Liver (tissue), 9 donors: ENCODE measurements around the gene NAPA. TPM values are rescaled to one million over a fixed set of nuclear protein-coding genes. Genes with fewer than 3 reads are reported as not detected.

Experiments
- DNase-seq: peaks from one replicate; pipeline ENCODE4 v3.0.0-alpha.2; 2017; ENCODE audit warnings: low spot score
- H3K27ac ChIP-seq, 2 donors: one replicate each; pipeline ENCODE4 v1.7.0; 2013; ENCODE audit warnings: inconsistent platforms in 2 of 2, low read length in 2 of 2, control low read depth in 1 of 2, low read depth in 1 of 2, mild to moderate bottlenecking in 1 of 2
- H3K27me3 ChIP-seq, 4 donors: one replicate each; pipeline versions ENCODE4 v1.6.1 to v1.7.0; 2013; ENCODE audit warnings: low read length in 3 of 4, inconsistent platforms in 1 of 4, mild to moderate bottlenecking in 1 of 4, moderate library complexity in 1 of 4; ENCODE audit not compliant: control insufficient read depth in 4 of 4, insufficient read depth in 4 of 4
- H3K36me3 ChIP-seq, 4 donors: one replicate each; pipeline versions ENCODE4 v1.6.1 to v1.7.0; 2013; ENCODE audit warnings: low read length in 3 of 4, mild to moderate bottlenecking in 3 of 4, low read depth in 1 of 4, moderate library complexity in 1 of 4; ENCODE audit not compliant: control insufficient read depth in 4 of 4, insufficient read depth in 3 of 4
- H3K4me1 ChIP-seq, 4 donors: one replicate each; pipeline versions ENCODE4 v1.6.1 to v1.7.0; 2013; ENCODE audit warnings: low read length in 3 of 4, mild to moderate bottlenecking in 3 of 4, moderate library complexity in 1 of 4; ENCODE audit not compliant: control insufficient read depth in 4 of 4, insufficient read depth in 4 of 4
- H3K4me3 ChIP-seq, 3 donors: one replicate each; pipeline versions ENCODE4 v1.6.1 to v1.7.0; 2013; ENCODE audit warnings: low read length in 3 of 3, control low read depth in 1 of 3, low read depth in 1 of 3, mild to moderate bottlenecking in 1 of 3
- H3K9ac ChIP-seq, 2 donors: one replicate each; pipeline ENCODE4 v1.7.0; 2013; ENCODE audit warnings: low read length in 2 of 2, mild to moderate bottlenecking in 2 of 2, moderate library complexity in 2 of 2, control low read depth in 1 of 2, low read depth in 1 of 2
- H3K9me3 ChIP-seq, 4 donors: one replicate each; pipeline versions ENCODE4 v1.6.1 to v1.7.0; 2013; ENCODE audit warnings: low read length in 3 of 4; ENCODE audit not compliant: control insufficient read depth in 4 of 4
- ATF3 ChIP-seq: IDR thresholded peaks from 2 replicates; pipeline ENCODE4 v1.6.1; 2016; ENCODE audit warnings: antibody characterized with exemption
- CTCF ChIP-seq: fragments of 150-350 bp; IDR thresholded peaks from 2 replicates; pipeline ENCODE4 v1.5.1; 2017; ENCODE audit warnings: improper control_type of control experiment, low read depth, low read length; ENCODE audit not compliant: missing input control
- EGR1 ChIP-seq, 2 donors: IDR thresholded peaks; 2 replicates each; pipeline ENCODE4 v1.6.1; 2016 to 2018; ENCODE audit warnings: antibody characterized with exemption in 2 of 2, low read depth in 2 of 2
- FOXA1 ChIP-seq: IDR thresholded peaks from 2 replicates; pipeline ENCODE4 v1.6.1; 2016; ENCODE audit warnings: antibody characterized with exemption
- FOXA2 ChIP-seq: IDR thresholded peaks from 2 replicates; pipeline ENCODE4 v1.6.1; 2016; ENCODE audit warnings: antibody characterized with exemption
- GABPA ChIP-seq, 2 donors: IDR thresholded peaks in 1 of 2; conservative IDR thresholded peaks in 1 of 2; 2 replicates each; pipeline ENCODE4 v1.6.1; 2016; ENCODE audit warnings: antibody characterized with exemption in 2 of 2, mild to moderate bottlenecking in 1 of 2, moderate library complexity in 1 of 2
- HNF4A ChIP-seq, 2 donors: conservative IDR thresholded peaks; 2 replicates each; pipeline ENCODE4 v1.6.1; 2016; ENCODE audit warnings: antibody characterized with exemption in 2 of 2, mild to moderate bottlenecking in 2 of 2
- HNF4G ChIP-seq: IDR thresholded peaks from 2 replicates; pipeline ENCODE4 v1.6.1; 2016; ENCODE audit warnings: antibody characterized with exemption
- JUND ChIP-seq, 2 donors: IDR thresholded peaks; 2 replicates each; pipeline ENCODE4 v1.6.1; 2016; ENCODE audit warnings: antibody characterized with exemption in 2 of 2
- NR2F2 ChIP-seq: IDR thresholded peaks from 2 replicates; pipeline ENCODE4 v1.6.1; 2016; ENCODE audit warnings: antibody characterized with exemption
- RAD21 ChIP-seq, 2 donors: IDR thresholded peaks; 2 replicates each; pipeline ENCODE4 v1.6.1; 2016; ENCODE audit warnings: antibody characterized with exemption in 2 of 2, mild to moderate bottlenecking in 2 of 2
- REST ChIP-seq: IDR thresholded peaks from 2 replicates; pipeline ENCODE4 v1.6.1; 2016; ENCODE audit warnings: antibody characterized with exemption, mild to moderate bottlenecking
- RXRA ChIP-seq, 2 donors: IDR thresholded peaks; 2 replicates each; pipeline ENCODE4 v1.6.1; 2017 to 2018; ENCODE audit warnings: antibody characterized with exemption in 2 of 2, mild to moderate bottlenecking in 1 of 2
- SP1 ChIP-seq: IDR thresholded peaks from 2 replicates; pipeline ENCODE4 v1.6.1; 2018; ENCODE audit warnings: antibody characterized with exemption, mild to moderate bottlenecking
- TAF1 ChIP-seq: conservative IDR thresholded peaks from 2 replicates; pipeline ENCODE4 v1.6.1; 2016; ENCODE audit warnings: antibody characterized with exemption, mild to moderate bottlenecking
- YY1 ChIP-seq: IDR thresholded peaks from 2 replicates; pipeline ENCODE4 v1.6.1; 2016; ENCODE audit warnings: antibody characterized with exemption, mild to moderate bottlenecking
- ZBTB33 ChIP-seq: IDR thresholded peaks from 2 replicates; pipeline ENCODE4 v1.6.1; 2016; ENCODE audit warnings: antibody characterized with exemption
- WGBS: extraction: QIAGEN DNeasy Blood & Tissue Kit; methylation state at CpG from one replicate; pipeline ENCODE4 v1.1.7; 2013; 5-methylcytosine and 5-hydroxymethylcytosine counted together
- polyA plus RNA-seq, 2 donors: library from polyadenylated mRNA; stranded (reverse) in 1 of 2; unstranded in 1 of 2; fragments of 200-250 nt in 1 of 2; fragments of >200 nt in 1 of 2; fragmentation: Nextera tagmentation in 1 of 2; extraction: Ambion mirVana in 1 of 2; gene quantifications; one replicate each; pipeline versions ENCODE4 v1.2.1 to v1.2.3, GENCODE V29; 2013 to 2015
- total RNA-seq, 2 donors: library from RNA; depleted of rRNA; stranded (reverse); fragments of >200 nt; gene quantifications; one replicate each; pipeline ENCODE4 v1.2.3, GENCODE V29; 2014
- TF ChIP-seq, protein P1 (sequence below): IDR thresholded peaks from 2 replicates; pipeline ENCODE4 v1.6.1; 2016; ENCODE audit warnings: antibody characterized with exemption
- donor health status: healthy.
- donor health status: healthy.
- donor health status: healthy.
- donor health status: healthy.
- donor health status: healthy.

The NAPA gene
- total and polyA plus RNA-seq, 4 donors: 73.4 to 132 (median 120) TPM

DNA sequence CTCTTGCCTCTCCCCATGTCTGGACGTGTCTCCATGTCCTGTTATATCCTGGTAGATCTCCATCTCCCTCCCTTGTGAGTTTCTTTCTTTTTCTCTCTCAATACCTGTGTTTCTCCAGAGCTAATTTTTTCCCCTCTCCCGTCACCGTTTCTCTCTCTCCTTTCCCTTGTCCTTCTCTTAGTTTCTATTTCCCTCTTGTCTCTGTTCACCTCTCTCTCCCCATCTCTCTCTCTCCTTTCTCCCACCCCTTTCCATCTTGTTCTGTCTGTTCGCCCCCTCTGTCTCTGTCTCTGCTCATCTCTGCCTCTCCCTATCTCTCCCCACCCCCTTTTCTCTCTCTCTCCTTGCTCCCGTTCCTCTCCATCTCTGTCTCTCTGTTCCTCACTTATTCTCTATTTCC, 56.2 kb downstream of the NAPA start:
- TF ChIP-seq REST (no peak), FOXA1 (no peak), RAD21 (IDR thresholded peaks at IDR 0.05) (no peak), FOXA2 (no peak), JUND (IDR thresholded peaks at IDR 0.05) (no peak), SP1 (no peak), CTCF (no peak), EGR1 (IDR thresholded peaks at IDR 0.05; ENCODE audit: low read depth in 2 of 2) (no peak), RXRA (IDR thresholded peaks at IDR 0.05) (no peak), ZBTB33 (no peak), HNF4A (conservative IDR thresholded peaks at IDR 0.05) (no peak), ATF3 (no peak), NR2F2 (no peak), HNF4G (no peak), TAF1 (no peak), YY1 (no peak), GABPA (IDR thresholded peaks at IDR 0.05 in 1 of 2, conservative IDR thresholded peaks at IDR 0.05 in 1 of 2) (no peak)
- TF ChIP-seq, protein P1, sequence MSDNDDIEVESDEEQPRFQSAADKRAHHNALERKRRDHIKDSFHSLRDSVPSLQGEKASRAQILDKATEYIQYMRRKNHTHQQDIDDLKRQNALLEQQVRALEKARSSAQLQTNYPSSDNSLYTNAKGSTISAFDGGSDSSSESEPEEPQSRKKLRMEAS: no peak
- no peak overlapping the region for H3K4me3 ChIP-seq
- H3K4me1 ChIP-seq: peaks cover 0 to 3% (median under 1%) of the 10 kb centered on the region in 4 donors
- peaks cover 4 to 14% (median 8%) of the 10 kb centered on the region in 4 donors for H3K27me3 ChIP-seq
- WGBS: 30% methylated on average over 5 of the region's 5 CpGs
- no peak for DNase-seq
- H3K9me3 ChIP-seq: peaks cover 0 to 11% (median 5%) of the 10 kb centered on the region in 4 donors
- H3K36me3 ChIP-seq: no peaks in the 10 kb centered on the region
- no peak overlapping the region for H3K27ac ChIP-seq
- H3K9ac ChIP-seq: no peak overlapping the region
